Esophagus squamous epithelium (tissue), 4 donors: Measurements from ENCODE around the gene CECR2.

Experiments
- POLR2A ChIP-seq, 4 donors: fragments of 450-650 bp; IDR thresholded peaks; one replicate each; pipeline ENCODE4 v1.6.1; 2017; ENCODE audit warnings: antibody characterized with exemption in 4 of 4, mild to moderate bottlenecking in 4 of 4, moderate library complexity in 3 of 4
- TF ChIP-seq, protein P1 (sequence below), 6 experiments: fragments of 450-650 bp in 4 of 6; fragments of 200-600 bp in 2 of 6; sonication (generic) in 2 of 6; IDR thresholded peaks; one replicate each; pipeline ENCODE4 v1.5.1; 2016 to 2019; ENCODE audit warnings: antibody characterized with exemption in 6 of 6, mild to moderate bottlenecking in 4 of 6, moderate library complexity in 4 of 6

GRCh38 chr22:17470880-17471500, 101.7 kb downstream of the CECR2 start:
- TF ChIP-seq, protein P1, sequence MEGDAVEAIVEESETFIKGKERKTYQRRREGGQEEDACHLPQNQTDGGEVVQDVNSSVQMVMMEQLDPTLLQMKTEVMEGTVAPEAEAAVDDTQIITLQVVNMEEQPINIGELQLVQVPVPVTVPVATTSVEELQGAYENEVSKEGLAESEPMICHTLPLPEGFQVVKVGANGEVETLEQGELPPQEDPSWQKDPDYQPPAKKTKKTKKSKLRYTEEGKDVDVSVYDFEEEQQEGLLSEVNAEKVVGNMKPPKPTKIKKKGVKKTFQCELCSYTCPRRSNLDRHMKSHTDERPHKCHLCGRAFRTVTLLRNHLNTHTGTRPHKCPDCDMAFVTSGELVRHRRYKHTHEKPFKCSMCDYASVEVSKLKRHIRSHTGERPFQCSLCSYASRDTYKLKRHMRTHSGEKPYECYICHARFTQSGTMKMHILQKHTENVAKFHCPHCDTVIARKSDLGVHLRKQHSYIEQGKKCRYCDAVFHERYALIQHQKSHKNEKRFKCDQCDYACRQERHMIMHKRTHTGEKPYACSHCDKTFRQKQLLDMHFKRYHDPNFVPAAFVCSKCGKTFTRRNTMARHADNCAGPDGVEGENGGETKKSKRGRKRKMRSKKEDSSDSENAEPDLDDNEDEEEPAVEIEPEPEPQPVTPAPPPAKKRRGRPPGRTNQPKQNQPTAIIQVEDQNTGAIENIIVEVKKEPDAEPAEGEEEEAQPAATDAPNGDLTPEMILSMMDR (IDR thresholded peaks at IDR 0.05) = no peak
- no peak for TF ChIP-seq POLR2A (IDR thresholded peaks at IDR 0.05)
